OCI-LY7 (cell line): ENCODE data around the gene TPSB2. TPM values are rescaled to one million over a fixed set of nuclear protein-coding genes. Genes with fewer than 3 reads are reported as not detected.

ENCODE experiments used
- BruUV-seq: library from RNA; stranded (reverse); fragments of 400-500 nt; replicated peaks from 2 replicates; lab custom pipeline; 2021; lab: Mats Ljungman, UMichigan
- CTCF ChIA-PET: fragments of 300-600 bp; sonication (Branson Sonifier 250); formaldehyde crosslinking; loops from one replicate; lab custom pipeline; 2022; ENCODE audit warnings: antibody characterized with exemption; ENCODE audit not compliant: unreplicated experiment; lab: Charles Lee
- POLR2A ChIA-PET: fragments of 300-600 bp; sonication (Branson Sonifier 250); formaldehyde crosslinking; loops from one replicate; lab custom pipeline; 2022; ENCODE audit warnings: antibody characterized with exemption; lab: Charles Lee
- DNase-seq: peaks from one replicate; pipeline ENCODE4 v3.0.0-alpha.2; 2015; ENCODE audit warnings: low spot score
- H2AFZ ChIP-seq: fragments of 200-600 bp; sonication (generic), shearing (Covaris generic); 2 replicates; pipeline ENCODE4 v1.6.1; 2014; ENCODE audit warnings: mild to moderate bottlenecking, antibody characterized with exemption, low read length, moderate library complexity
- H3K27ac ChIP-seq: fragments of 200-600 bp; sonication (generic); 2 replicates; pipeline ENCODE4 v1.5.1; 2014; ENCODE audit warnings: mixed run types, low read depth, mild to moderate bottlenecking, moderate library complexity, low read length, inconsistent platforms; ENCODE audit not compliant: poor library complexity, severe bottlenecking
- H3K36me3 ChIP-seq: fragments of 200-600 bp; sonication (generic); 2 replicates; pipeline ENCODE4 v1.6.1; 2014; ENCODE audit warnings: mild to moderate bottlenecking, antibody characterized with exemption, low read length, moderate library complexity, mixed read lengths; ENCODE audit not compliant: insufficient read depth
- H3K4me1 ChIP-seq: fragments of 200-600 bp; sonication (generic); 2 replicates; pipeline ENCODE4 v1.5.1; 2014; ENCODE audit warnings: mild to moderate bottlenecking, low read length; ENCODE audit not compliant: insufficient read depth, poor library complexity, severe bottlenecking
- H3K4me2 ChIP-seq: fragments of 200-600 bp; sonication (generic); 2 replicates; pipeline ENCODE4 v1.6.1; 2014; ENCODE audit warnings: mild to moderate bottlenecking, low read length
- H3K4me3 ChIP-seq: fragments of 200-600 bp; sonication (generic); 2 replicates; pipeline ENCODE4 v1.5.1; 2014; ENCODE audit warnings: mild to moderate bottlenecking, low read depth, low read length; ENCODE audit not compliant: poor library complexity, severe bottlenecking
- H3K79me2 ChIP-seq: fragments of 200-600 bp; sonication (generic); 2 replicates; pipeline ENCODE4 v1.6.1; 2016; ENCODE audit warnings: low read depth, mild to moderate bottlenecking, low read length, moderate library complexity, mixed read lengths; ENCODE audit not compliant: insufficient read depth
- H3K9me2 ChIP-seq: fragments of 200-600 bp; sonication (generic); 2 replicates; pipeline ENCODE4 v1.6.1; 2016; ENCODE audit warnings: mild to moderate bottlenecking, low read length, mixed read lengths; ENCODE audit not compliant: insufficient read depth
- H3K9me3 ChIP-seq: fragments of 200-600 bp; sonication (generic); 2 replicates; pipeline ENCODE4 v1.6.1; 2014; ENCODE audit warnings: mild to moderate bottlenecking, mixed run types, low read length, mixed read lengths
- H4K20me1 ChIP-seq: fragments of 200-600 bp; sonication (generic); 2 replicates; pipeline ENCODE4 v1.6.1; 2014; ENCODE audit warnings: mild to moderate bottlenecking, antibody characterized with exemption, low read length, moderate library complexity, mixed read lengths; ENCODE audit not compliant: insufficient read depth
- EZH2phosphoT487 ChIP-seq: fragments of 200-600 bp; sonication (generic); IDR thresholded peaks from 2 replicates; pipeline ENCODE4 v1.6.1; 2018; ENCODE audit warnings: low read depth, borderline replicate concordance, mild to moderate bottlenecking, mixed run types, antibody characterized with exemption, low read length, moderate library complexity, mixed read lengths
- intact Hi-C: fragments of 100-400 bp; cut with micrococcal nuclease; formaldehyde crosslinking; loops from one replicate; pipeline ENCODE4 v1.10.0; 2022; ENCODE audit not compliant: unreplicated experiment
- total RNA-seq, 2 experiments: library from RNA; depleted of rRNA in 1 of 2; stranded (reverse); fragments of >200 nt in 1 of 2; shearing (Covaris generic) in 1 of 2; gene quantifications; 2 replicates each; pipeline ENCODE4 v1.2.3, GENCODE V29; 2014 to 2022
- TF ChIP-seq, protein P1 (sequence below): fragments of 200-600 bp; sonication (generic); conservative IDR thresholded peaks from 2 replicates; pipeline ENCODE4 v1.5.1; 2014; ENCODE audit warnings: mild to moderate bottlenecking, antibody characterized with exemption, low read length, moderate library complexity, mixed read lengths

TPSB2 gene
- total RNA-seq, 2 experiments from 2014 or later: not detected

DNA sequence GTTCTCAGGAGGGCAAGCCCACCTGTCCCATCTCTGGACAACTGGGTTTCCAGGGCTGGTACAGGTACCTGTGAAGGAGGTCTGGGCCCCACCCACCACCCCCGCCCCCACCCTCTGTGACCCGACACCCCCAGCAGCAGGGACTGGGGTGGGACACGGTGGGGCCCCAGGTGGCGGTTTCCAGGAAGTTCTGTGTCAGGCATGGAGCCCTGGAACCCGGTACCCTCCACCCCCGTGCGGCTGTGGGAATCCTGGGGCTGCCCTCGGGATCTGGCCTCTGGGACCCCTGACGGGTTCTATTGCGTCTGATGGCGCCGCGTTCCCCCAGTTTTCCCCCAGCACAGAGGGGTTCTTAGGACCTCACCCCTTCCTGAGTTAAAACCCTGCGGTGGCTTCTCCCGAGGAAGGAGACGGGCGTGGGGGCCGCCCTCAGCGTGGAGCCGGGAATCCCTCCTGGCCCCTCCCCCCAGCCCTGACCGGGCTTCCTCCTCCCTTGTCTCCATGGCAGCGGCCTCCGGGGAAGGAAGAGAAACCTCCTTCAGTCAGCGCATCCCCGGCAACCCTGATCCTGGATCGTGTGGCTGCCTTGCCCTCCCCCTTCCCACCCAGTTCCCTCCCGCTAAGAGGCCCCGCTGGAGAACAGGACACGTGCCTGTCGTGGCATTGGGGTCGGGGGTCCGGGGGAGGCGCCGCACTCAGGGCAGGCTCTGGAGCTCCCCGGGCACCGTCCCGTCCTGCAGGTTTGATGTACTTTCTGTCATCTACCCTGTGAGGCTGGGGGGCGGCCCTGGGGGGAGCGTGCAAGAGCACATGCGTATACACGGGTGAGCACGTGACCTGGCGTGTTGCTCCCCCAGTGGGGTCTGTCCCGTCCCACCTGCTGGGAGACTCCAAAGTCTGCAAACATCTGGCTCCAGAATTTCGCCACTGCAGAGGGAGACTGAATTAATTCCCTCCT is 46.8 kb downstream of the TPSB2 start:
- ChIA-PET POLR2A (no interaction called here), CTCF (no interaction called here)
- intact Hi-C loops: no loop called here
- Histone ChIP-seq H3K79me2 (no peaks in the 10 kb centered on the region), H3K4me3 (no peak overlapping the region), H3K9me3 (no peaks in the 10 kb centered on the region), H3K4me1 (no peaks in the 10 kb centered on the region), H4K20me1 (no peaks in the 10 kb centered on the region), H3K9me2 (no peaks in the 10 kb centered on the region), H3K27ac (no peak overlapping the region), H3K4me2 (no peak overlapping the region), H2AFZ (no peak overlapping the region), H3K36me3 (no peaks in the 10 kb centered on the region)
- TF ChIP-seq, protein P1, sequence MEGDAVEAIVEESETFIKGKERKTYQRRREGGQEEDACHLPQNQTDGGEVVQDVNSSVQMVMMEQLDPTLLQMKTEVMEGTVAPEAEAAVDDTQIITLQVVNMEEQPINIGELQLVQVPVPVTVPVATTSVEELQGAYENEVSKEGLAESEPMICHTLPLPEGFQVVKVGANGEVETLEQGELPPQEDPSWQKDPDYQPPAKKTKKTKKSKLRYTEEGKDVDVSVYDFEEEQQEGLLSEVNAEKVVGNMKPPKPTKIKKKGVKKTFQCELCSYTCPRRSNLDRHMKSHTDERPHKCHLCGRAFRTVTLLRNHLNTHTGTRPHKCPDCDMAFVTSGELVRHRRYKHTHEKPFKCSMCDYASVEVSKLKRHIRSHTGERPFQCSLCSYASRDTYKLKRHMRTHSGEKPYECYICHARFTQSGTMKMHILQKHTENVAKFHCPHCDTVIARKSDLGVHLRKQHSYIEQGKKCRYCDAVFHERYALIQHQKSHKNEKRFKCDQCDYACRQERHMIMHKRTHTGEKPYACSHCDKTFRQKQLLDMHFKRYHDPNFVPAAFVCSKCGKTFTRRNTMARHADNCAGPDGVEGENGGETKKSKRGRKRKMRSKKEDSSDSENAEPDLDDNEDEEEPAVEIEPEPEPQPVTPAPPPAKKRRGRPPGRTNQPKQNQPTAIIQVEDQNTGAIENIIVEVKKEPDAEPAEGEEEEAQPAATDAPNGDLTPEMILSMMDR: no peak
- no peak for TF ChIP-seq EZH2phosphoT487
- DNase-seq: no peak
- no TSS peak for BruUV-seq

DNA sequence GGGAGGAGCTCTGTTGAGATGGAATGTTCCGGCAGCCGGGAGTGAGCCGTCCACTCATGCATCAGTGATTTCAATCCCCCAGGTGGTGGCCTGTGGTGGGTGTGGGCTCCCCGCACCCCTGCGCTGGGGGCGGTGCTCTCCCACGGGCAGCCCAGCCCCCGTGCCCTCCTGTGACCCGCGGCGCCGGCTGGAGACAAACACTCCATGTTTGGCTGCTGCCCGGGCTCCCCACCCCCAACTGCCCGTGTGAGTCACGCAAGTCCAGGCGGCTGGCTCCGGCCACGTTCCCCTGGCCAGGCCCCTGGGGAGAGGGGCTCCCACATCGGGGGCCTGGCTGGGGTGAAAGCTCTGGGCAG is 47.7 kb downstream of the TPSB2 start:
- no peaks in the 10 kb centered on the region for H3K4me1 ChIP-seq
- intact Hi-C loops: no loop called here
- no TSS peak for BruUV-seq
- no peaks in the 10 kb centered on the region for H3K36me3 ChIP-seq
- TF ChIP-seq, protein P1: no peak
- TF ChIP-seq EZH2phosphoT487: no peak
- H3K9me3 ChIP-seq: no peaks in the 10 kb centered on the region
- H3K27ac ChIP-seq: no peak overlapping the region
- no peak for DNase-seq
- H3K4me3 ChIP-seq: no peak overlapping the region
- POLR2A ChIA-PET: no interaction called here
- CTCF ChIA-PET: no interaction called here
- H4K20me1 ChIP-seq: no peaks in the 10 kb centered on the region
- no peak overlapping the region for H2AFZ ChIP-seq
- no peaks in the 10 kb centered on the region for H3K79me2 ChIP-seq
- H3K4me2 ChIP-seq: no peak overlapping the region
- H3K9me2 ChIP-seq: no peaks in the 10 kb centered on the region
